Left forelimb (tissue), 1 donor: Measurements from ENCODE around the gene TXNDC11.
A peak's percentile ranks its signal among the peaks of the same experiment; 100 is the strongest.

Experiments
- DNase-seq: peaks from one replicate; pipeline ENCODE4 v3.0.0-alpha.2; 2018; ENCODE audit warnings: low spot score

Gene TXNDC11

GRCh38 chr16:11755022-11755760, 12.5 kb upstream of the TXNDC11 start:
- no peak for DNase-seq

- no peak for DNase-seq
These were observed 10.2 kb upstream of the TXNDC11 start for GRCh38 chr16:11752856-11753255.

- DNase-seq = no peak
These were observed 7.4 kb upstream of the TXNDC11 start for GRCh38 chr16:11750056-11750455.

GRCh38 chr16:11748404-11749254, 6.0 kb upstream of the TXNDC11 start:
- DNase-seq = no peak

- no peak for DNase-seq
These were observed 5.3 kb upstream of the TXNDC11 start for GRCh38 chr16:11747949-11748403.

GRCh38 chr16:11744075-11744470, 1.4 kb upstream of the TXNDC11 start:
- DNase-seq = no peak

GRCh38 chr16:11743308-11744074, 834 bp upstream of the TXNDC11 start:
- no peak for DNase-seq

GRCh38 chr16:11742093-11742535, 543 bp downstream of the TXNDC11 start:
- DNase-seq = peak; percentile 71

GRCh38 chr16:11740567-11740966, 2.1 kb downstream of the TXNDC11 start:
- no peak for DNase-seq

- no peak for DNase-seq
These were observed 3.7 kb downstream of the TXNDC11 start for GRCh38 chr16:11738742-11739544.

- no peak for DNase-seq
These were observed 4.9 kb downstream of the TXNDC11 start for GRCh38 chr16:11737713-11738112.

- no peak for DNase-seq
These were observed 5.8 kb downstream of the TXNDC11 start for GRCh38 chr16:11736903-11737302.

GRCh38 chr16:11735787-11736186, 6.9 kb downstream of the TXNDC11 start:
- DNase-seq = no peak

GRCh38 chr16:11734653-11735043, 8.0 kb downstream of the TXNDC11 start:
- DNase-seq = no peak

- no peak for DNase-seq
These were observed 8.5 kb downstream of the TXNDC11 start for GRCh38 chr16:11734025-11734652.

GRCh38 chr16:11731222-11731621, 11.4 kb downstream of the TXNDC11 start:
- DNase-seq = no peak

- no peak for DNase-seq
These were observed 12.9 kb downstream of the TXNDC11 start for GRCh38 chr16:11729787-11730186.

- no peak for DNase-seq
These were observed 14.7 kb downstream of the TXNDC11 start for GRCh38 chr16:11727796-11728543.

- no peak for DNase-seq
These were observed 16.6 kb downstream of the TXNDC11 start for GRCh38 chr16:11726008-11726407.

- DNase-seq = no peak
These were observed 17.2 kb downstream of the TXNDC11 start for GRCh38 chr16:11725457-11725856.
